GM19025 (cell line): ENCODE measurements around the gene HTRA3.

Experiments
- ATAC-seq: cut with Tn5 transposase; IDR thresholded peaks from one replicate; pipeline ENCODE4 v1.9.1; 2021; ENCODE audit warnings: mild to moderate bottlenecking, low read depth, moderate library complexity; ENCODE audit not compliant: unreplicated experiment

HTRA3 gene

DNA sequence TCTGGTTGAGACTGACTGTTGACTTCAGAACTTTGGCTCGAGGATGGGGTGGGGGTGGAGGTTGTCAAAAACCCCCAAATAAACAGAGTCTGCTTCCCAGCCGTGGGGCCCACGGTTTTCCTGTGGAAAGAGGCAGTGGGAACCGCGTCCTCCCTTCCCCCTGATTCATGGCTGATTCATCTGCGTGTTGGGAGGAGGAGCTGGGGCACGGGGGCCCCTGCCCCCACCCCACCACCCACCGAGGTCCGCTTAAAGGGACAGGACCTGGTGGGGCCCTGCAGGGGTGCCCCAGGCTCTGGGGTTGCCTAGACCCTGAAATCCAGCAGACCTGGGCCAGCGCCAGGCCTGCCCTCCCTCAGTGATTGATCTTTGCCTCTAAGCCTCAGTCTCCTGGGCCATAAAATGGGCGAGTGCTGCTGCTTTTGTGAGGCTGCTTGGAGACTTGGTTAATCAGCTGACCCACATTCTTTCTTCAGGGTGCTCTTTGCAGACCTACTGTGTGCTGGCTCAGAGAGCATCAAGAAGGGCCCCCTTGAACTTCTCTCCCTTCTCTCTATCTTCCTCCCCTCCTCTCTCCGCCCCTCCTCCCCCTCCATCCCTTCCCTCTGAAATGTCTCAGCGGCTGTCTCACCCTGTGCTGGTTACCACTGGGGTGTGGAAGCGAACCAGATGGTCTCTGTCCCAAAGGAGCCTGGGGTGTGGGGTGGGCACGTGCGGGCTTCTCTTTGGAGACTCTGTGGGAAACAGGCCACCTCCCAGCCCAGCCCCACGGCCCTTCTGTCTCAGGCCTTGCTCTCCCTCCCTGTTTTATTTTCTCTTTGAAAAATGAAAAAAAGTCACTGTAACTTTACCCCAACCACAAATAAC lies 9.1 kb downstream of the HTRA3 start:
- no peak for ATAC-seq

GRCh38 chr4:8279321-8280157 lies 10.0 kb downstream of the HTRA3 start:
- no peak for ATAC-seq

DNA sequence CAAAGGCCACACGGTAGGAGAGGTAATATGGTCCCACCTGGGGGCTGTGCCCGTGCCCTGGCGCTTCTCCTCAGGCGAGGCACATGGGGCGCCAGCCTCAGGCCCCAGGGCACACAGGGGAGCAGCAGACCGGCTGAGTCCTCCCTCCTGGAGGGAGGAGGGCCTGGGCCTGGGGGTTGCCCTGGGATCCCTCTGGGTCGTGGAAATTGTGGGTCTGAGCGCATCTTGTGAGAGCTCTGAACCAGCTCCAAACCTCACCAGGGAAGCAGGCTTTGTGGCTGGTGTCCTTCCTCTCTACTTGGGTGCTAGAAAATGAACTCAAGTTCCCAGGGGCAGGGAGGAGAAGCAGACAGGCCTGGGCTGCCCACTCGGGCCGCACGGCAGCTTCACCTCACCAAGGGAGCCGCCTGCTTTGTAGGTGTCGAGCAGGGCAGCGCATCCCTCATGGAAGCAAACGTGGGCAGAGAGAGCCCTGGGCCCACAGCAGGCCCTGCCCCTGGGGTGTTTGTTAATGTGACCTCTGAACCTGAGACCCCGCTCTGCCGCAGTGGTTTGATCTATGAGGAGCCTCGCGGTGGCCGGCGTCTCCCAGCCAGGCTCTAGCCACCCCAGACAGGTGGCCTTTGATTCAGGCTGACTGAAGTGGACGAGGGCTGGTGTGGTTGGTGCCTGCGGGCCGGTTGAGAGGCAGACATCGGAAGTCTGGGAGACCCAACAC lies 10.8 kb downstream of the HTRA3 start:
- no peak for ATAC-seq

GRCh38 chr4:8280876-8281440 lies 11.4 kb downstream of the HTRA3 start:
- no peak for ATAC-seq

GRCh38 chr4:8281519-8282133 lies 12.1 kb downstream of the HTRA3 start:
- ATAC-seq, result no peak

GRCh38 chr4:8282134-8282641 lies 12.6 kb downstream of the HTRA3 start:
- ATAC-seq, result no peak

- no peak for ATAC-seq
These were observed 13.2 kb downstream of the HTRA3 start for GRCh38 chr4:8282742-8283141.

DNA sequence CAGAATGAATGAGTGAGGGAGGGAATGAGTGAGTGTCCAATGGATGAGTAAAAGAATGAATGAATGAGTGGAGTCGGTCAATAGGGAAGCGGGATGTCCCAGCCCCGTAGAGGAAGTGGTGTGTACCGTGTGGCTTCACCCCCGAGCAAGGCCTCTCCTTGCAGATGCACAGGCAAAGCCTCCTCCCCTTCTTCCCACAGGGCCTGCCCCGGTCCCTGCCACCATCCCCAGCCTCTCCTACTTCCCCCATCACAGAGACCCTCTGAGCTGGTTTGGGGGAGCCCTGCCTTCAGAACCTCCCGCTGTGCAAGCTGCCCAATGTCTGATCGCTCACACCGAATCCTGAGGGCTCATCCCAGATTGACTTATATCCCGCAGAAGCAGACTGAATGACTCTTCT lies 13.6 kb downstream of the HTRA3 start:
- ATAC-seq, result no peak

DNA sequence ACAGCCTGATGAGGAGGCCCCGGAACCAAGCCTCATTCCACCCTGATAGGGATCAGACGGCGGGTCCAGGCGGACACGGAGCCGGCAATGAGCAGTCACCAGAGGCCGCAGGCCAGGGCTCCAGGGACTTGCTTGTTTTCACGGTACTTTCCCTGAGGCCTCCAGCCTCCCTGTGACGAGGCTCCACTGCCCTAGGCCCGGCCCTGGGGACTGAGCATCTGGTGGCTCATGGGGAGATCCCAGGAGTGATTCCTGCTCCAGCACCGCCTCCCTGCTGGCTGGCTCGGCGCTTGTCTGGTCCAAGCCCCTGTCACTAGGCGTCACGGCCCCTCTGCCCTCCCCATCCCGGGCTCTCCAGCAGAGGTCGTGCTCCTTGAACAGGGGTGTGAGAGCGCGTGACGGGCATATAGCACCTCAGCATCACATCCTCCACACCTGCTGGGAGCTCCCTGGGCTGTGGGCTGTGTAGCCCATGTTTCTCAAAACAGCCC lies 14.1 kb downstream of the HTRA3 start:
- no peak for ATAC-seq

- no peak for ATAC-seq
These were observed 14.8 kb downstream of the HTRA3 start for GRCh38 chr4:8284391-8284790.

DNA sequence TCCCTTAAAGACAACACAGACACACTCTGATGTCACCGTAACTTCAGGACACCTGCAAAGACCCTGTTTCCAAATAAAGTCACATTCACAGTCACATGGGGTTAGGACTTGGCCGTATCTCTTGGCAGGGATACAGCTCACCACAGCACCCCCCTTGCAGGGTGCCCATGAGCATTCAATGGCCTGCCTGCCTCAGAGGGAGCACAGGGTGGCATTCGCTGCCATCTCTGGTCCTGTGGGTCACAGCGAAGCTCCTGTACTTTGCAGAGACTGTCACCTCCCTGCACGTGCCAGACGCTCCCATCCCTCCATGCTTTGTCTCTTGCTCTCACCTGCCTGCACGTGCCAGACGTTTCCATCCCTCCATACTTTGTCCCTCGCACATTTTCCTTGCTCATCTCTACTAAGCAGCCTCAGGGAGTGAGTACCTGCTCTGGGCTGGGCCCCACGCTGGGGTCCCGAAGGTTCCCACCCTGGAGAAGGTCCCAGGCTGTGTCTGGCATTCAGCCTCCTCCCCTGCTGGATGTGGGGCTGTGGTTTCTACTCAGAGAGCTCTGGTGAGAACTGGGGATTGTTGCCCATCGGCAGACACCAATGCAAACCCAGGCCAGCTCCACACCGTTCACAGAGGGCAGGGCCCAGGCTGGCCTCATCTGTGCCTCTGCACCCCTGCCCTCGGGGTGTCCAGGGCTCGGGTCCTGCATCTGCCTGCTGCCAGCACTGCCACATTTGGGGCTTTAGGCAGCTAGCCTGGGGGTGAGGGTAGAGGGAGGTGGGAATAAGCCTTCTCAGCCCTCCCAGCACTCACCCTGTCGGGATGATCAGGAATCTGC lies 15.8 kb downstream of the HTRA3 start:
- no peak for ATAC-seq

DNA sequence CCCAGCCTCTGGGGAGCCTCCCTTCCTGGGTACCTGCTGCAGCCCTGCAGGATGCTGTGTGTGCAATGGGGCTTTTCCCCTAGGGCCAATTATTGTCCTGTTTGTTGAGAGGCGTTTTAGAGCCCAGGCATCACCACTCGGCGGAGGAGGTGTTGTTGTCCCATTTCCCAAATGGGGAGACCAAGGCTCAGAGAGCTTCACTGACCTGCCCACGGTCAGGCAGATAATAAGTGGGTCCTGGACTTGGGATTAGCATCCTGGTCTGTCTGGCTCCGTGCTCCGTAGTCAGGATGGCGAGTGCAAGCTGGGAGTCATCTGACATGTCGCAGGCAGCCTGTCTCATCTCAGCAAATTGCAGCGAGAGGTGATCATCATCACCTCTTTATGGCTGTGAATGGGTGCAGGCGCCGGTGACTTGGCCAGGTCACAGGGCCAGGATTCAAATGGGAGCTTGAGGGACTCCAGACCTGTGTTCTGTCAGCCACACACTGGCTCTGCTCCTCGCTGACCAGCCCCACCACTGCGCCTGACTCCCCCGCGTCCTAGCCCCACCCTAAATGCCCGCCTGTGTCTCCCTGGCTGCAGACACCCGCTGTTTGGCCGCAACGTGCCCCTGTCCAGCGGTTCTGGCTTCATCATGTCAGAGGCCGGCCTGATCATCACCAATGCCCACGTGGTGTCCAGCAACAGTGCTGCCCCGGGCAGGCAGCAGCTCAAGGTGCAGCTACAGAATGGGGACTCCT lies 16.6 kb downstream of the HTRA3 start:
- no peak for ATAC-seq

GRCh38 chr4:8286719-8287342 lies 17.3 kb downstream of the HTRA3 start:
- ATAC-seq, result no peak

GRCh38 chr4:8287343-8288280 lies 18.1 kb downstream of the HTRA3 start:
- ATAC-seq, result no peak

DNA sequence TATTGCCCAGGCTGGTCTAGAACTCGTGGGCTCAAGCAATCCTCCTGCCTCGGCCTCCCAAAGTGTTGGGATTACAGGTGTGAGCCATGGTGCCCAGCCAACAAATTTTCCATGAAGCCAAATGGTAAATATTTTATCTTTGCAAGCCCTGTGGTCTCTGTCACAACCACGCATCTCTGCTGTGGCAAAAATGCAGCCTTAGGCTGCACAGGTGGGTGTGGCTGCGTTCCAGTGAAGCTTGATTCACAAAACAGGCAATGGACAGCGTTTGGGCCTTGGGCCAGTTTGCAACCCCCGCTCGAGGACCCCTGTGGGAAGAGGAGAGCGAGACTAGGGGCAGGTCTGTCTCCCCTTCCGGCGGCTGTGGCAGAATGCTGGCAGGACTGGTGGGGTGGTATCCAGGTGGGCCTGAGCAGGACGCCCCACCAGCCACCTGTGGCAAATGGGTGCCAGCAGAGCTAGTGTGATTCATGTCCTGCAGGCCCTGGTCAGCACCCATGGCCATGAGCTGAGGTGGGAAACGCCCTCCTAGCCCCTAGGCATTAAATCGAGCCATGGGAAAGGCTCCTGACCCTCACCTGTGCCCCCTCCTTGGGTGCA lies 19.7 kb downstream of the HTRA3 start:
- no peak for ATAC-seq

- ATAC-seq, result no peak
These were observed 20.6 kb downstream of the HTRA3 start for GRCh38 chr4:8289956-8290700.
